Testis (tissue), 2 donors: ENCODE measurements around the gene FDPS.

ENCODE experiments used
- POLR2A ChIP-seq: fragments of 450-650 bp; IDR thresholded peaks from one replicate; pipeline ENCODE4 v1.6.1; 2017; ENCODE audit warnings: antibody characterized with exemption, mild to moderate bottlenecking, moderate library complexity
- TF ChIP-seq, protein P1 (sequence below), 3 experiments: fragments of 450-650 bp in 2 of 3; fragments of 200-600 bp in 1 of 3; sonication (generic) in 1 of 3; IDR thresholded peaks; one replicate each; pipeline ENCODE4 v1.5.1; 2016 to 2019; ENCODE audit warnings: antibody characterized with exemption in 3 of 3, mild to moderate bottlenecking in 2 of 3, moderate library complexity in 1 of 3

GRCh38 chr1:155342842-155343241, 34.2 kb downstream of the FDPS start:
- TF ChIP-seq, protein P1, sequence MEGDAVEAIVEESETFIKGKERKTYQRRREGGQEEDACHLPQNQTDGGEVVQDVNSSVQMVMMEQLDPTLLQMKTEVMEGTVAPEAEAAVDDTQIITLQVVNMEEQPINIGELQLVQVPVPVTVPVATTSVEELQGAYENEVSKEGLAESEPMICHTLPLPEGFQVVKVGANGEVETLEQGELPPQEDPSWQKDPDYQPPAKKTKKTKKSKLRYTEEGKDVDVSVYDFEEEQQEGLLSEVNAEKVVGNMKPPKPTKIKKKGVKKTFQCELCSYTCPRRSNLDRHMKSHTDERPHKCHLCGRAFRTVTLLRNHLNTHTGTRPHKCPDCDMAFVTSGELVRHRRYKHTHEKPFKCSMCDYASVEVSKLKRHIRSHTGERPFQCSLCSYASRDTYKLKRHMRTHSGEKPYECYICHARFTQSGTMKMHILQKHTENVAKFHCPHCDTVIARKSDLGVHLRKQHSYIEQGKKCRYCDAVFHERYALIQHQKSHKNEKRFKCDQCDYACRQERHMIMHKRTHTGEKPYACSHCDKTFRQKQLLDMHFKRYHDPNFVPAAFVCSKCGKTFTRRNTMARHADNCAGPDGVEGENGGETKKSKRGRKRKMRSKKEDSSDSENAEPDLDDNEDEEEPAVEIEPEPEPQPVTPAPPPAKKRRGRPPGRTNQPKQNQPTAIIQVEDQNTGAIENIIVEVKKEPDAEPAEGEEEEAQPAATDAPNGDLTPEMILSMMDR (IDR thresholded peaks at IDR 0.05) = no peak
- no peak for TF ChIP-seq POLR2A
